ENCODE data around the gene FARP1.

FARP1 gene

DNA sequence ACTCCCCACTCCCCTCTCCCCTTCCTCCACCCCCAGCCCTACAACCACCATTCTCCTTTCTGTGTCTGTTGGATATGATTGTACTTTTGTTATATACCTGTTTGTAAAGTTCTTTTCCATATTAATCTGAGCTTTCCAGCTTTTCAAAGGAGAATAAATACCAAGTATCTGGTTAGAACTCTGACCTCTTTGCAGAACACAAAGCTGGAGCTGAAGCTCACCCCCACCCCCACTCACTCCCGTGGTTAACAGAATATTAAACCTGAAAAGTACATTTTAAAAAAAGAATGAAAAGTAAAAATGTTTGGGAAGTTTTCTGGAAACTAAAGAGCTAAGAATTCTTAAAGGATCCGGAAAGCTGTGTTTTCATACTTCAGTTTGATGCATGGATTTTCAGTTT, 189.3 kb downstream of the FARP1 start:
- Histone ChIP-seq H3K4me1 (ENCODE audit: control insufficient read depth, insufficient read depth, low read length) (peaks cover 9% of the 10 kb centered on the region), H3K36me3 (ENCODE audit: control insufficient read depth in 2 of 2, insufficient read depth in 1 of 2, low read length in 2 of 2) (no peaks in the 10 kb centered on the region), H3K27ac (ENCODE audit: extremely low read depth, low read depth, low read length) (no peak overlapping the region), H3K9me3 (ENCODE audit: control insufficient read depth, insufficient read depth, low read depth, low read length) (no peaks in the 10 kb centered on the region), H3K4me3 (ENCODE audit: low read depth, low read length) (no peak overlapping the region)
- CTCF ChIA-PET = no interaction called here
- POLR2A ChIA-PET = no interaction called here
- TF ChIP-seq ZNF248 (tag by site-specific recombination; IDR thresholded peaks at IDR 0.05) (no peak), EGR2 (tag by site-specific recombination; IDR thresholded peaks at IDR 0.05; ENCODE audit: low read depth) (no peak)

DNA sequence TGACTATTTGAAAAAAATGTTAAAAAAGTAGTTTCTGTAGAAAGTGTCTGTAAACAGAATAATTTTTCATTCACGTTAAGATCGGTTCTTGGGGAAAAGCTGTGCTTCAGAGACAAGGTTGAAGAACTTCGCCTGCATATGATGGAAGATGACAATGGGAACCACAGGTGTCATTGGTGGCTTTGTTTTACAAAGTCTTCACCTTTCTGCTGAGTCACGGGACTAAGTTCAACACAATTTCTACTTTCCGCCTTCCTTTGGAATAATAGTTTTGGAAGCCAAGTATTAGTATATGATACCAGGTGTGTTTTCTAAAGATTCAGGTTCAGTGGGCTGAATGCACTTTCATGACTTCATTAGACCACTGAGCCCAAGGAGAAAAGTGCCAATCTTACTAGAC, 189.8 kb downstream of the FARP1 start:
- no peaks in the 10 kb centered on the region for H3K36me3 ChIP-seq (ENCODE audit: control insufficient read depth in 2 of 2, insufficient read depth in 1 of 2, low read length in 2 of 2)
- H3K9me3 ChIP-seq (ENCODE audit: control insufficient read depth, insufficient read depth, low read depth, low read length) = no peaks in the 10 kb centered on the region
- TF ChIP-seq, protein P1, sequence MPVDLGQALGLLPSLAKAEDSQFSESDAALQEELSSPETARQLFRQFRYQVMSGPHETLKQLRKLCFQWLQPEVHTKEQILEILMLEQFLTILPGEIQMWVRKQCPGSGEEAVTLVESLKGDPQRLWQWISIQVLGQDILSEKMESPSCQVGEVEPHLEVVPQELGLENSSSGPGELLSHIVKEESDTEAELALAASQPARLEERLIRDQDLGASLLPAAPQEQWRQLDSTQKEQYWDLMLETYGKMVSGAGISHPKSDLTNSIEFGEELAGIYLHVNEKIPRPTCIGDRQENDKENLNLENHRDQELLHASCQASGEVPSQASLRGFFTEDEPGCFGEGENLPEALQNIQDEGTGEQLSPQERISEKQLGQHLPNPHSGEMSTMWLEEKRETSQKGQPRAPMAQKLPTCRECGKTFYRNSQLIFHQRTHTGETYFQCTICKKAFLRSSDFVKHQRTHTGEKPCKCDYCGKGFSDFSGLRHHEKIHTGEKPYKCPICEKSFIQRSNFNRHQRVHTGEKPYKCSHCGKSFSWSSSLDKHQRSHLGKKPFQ (tag by site-specific recombination; IDR thresholded peaks at IDR 0.05) = no peak
- no peak for TF ChIP-seq ZNF561 (tag by site-specific recombination; IDR thresholded peaks at IDR 0.05; ENCODE audit: borderline replicate concordance)
- TF ChIP-seq ZNF610 (tag by site-specific recombination; IDR thresholded peaks at IDR 0.05; ENCODE audit: borderline replicate concordance) = no peak
- TF ChIP-seq ZNF146 (tag by site-specific recombination; IDR thresholded peaks at IDR 0.05) = no peak
- no peak for TF ChIP-seq ZFP69B (tag by site-specific recombination; IDR thresholded peaks at IDR 0.05)
- TF ChIP-seq ZNF426 (tag by site-specific recombination; IDR thresholded peaks at IDR 0.05) = no peak
- TF ChIP-seq, protein P2, sequence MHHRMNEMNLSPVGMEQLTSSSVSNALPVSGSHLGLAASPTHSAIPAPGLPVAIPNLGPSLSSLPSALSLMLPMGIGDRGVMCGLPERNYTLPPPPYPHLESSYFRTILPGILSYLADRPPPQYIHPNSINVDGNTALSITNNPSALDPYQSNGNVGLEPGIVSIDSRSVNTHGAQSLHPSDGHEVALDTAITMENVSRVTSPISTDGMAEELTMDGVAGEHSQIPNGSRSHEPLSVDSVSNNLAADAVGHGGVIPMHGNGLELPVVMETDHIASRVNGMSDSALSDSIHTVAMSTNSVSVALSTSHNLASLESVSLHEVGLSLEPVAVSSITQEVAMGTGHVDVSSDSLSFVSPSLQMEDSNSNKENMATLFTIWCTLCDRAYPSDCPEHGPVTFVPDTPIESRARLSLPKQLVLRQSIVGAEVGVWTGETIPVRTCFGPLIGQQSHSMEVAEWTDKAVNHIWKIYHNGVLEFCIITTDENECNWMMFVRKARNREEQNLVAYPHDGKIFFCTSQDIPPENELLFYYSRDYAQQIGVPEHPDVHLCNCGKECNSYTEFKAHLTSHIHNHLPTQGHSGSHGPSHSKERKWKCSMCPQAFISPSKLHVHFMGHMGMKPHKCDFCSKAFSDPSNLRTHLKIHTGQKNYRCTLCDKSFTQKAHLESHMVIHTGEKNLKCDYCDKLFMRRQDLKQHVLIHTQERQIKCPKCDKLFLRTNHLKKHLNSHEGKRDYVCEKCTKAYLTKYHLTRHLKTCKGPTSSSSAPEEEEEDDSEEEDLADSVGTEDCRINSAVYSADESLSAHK (tag by site-specific recombination; IDR thresholded peaks at IDR 0.05) = no peak
- TF ChIP-seq, protein P3, sequence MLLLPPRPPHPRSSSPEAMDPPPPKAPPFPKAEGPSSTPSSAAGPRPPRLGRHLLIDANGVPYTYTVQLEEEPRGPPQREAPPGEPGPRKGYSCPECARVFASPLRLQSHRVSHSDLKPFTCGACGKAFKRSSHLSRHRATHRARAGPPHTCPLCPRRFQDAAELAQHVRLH (tag by site-specific recombination; IDR thresholded peaks at IDR 0.05) = no peak
- TF ChIP-seq ZNF529 (tag by site-specific recombination; IDR thresholded peaks at IDR 0.05; ENCODE audit: insufficient replicate concordance) = no peak
- TF ChIP-seq ZNF530 (tag by site-specific recombination; IDR thresholded peaks at IDR 0.05; ENCODE audit: low read depth) = no peak
- TF ChIP-seq, protein P4, sequence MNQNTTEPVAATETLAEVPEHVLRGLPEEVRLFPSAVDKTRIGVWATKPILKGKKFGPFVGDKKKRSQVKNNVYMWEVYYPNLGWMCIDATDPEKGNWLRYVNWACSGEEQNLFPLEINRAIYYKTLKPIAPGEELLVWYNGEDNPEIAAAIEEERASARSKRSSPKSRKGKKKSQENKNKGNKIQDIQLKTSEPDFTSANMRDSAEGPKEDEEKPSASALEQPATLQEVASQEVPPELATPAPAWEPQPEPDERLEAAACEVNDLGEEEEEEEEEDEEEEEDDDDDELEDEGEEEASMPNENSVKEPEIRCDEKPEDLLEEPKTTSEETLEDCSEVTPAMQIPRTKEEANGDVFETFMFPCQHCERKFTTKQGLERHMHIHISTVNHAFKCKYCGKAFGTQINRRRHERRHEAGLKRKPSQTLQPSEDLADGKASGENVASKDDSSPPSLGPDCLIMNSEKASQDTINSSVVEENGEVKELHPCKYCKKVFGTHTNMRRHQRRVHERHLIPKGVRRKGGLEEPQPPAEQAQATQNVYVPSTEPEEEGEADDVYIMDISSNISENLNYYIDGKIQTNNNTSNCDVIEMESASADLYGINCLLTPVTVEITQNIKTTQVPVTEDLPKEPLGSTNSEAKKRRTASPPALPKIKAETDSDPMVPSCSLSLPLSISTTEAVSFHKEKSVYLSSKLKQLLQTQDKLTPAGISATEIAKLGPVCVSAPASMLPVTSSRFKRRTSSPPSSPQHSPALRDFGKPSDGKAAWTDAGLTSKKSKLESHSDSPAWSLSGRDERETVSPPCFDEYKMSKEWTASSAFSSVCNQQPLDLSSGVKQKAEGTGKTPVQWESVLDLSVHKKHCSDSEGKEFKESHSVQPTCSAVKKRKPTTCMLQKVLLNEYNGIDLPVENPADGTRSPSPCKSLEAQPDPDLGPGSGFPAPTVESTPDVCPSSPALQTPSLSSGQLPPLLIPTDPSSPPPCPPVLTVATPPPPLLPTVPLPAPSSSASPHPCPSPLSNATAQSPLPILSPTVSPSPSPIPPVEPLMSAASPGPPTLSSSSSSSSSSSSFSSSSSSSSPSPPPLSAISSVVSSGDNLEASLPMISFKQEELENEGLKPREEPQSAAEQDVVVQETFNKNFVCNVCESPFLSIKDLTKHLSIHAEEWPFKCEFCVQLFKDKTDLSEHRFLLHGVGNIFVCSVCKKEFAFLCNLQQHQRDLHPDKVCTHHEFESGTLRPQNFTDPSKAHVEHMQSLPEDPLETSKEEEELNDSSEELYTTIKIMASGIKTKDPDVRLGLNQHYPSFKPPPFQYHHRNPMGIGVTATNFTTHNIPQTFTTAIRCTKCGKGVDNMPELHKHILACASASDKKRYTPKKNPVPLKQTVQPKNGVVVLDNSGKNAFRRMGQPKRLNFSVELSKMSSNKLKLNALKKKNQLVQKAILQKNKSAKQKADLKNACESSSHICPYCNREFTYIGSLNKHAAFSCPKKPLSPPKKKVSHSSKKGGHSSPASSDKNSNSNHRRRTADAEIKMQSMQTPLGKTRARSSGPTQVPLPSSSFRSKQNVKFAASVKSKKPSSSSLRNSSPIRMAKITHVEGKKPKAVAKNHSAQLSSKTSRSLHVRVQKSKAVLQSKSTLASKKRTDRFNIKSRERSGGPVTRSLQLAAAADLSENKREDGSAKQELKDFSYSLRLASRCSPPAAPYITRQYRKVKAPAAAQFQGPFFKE (tag by site-specific recombination; IDR thresholded peaks at IDR 0.05; ENCODE audit: borderline replicate concordance) = no peak
- TF ChIP-seq ZNF600 (tag by site-specific recombination; IDR thresholded peaks at IDR 0.05) = no peak
- no peak for TF ChIP-seq MEIS1 (CRISPR knock-in tag; IDR thresholded peaks at IDR 0.05; ENCODE audit: borderline replicate concordance)
- no peak for TF ChIP-seq ZNF391 (tag by site-specific recombination; IDR thresholded peaks at IDR 0.05; ENCODE audit: borderline replicate concordance, low read depth)
- TF ChIP-seq ZNF48 (tag by site-specific recombination; IDR thresholded peaks at IDR 0.05) = no peak
- no peak for TF ChIP-seq ZNF23 (tag by site-specific recombination; IDR thresholded peaks at IDR 0.05; ENCODE audit: borderline replicate concordance)
- ChIA-PET CTCF (no interaction called here), POLR2A (no interaction called here)
- peaks cover 4% of the 10 kb centered on the region for H3K4me1 ChIP-seq (ENCODE audit: control insufficient read depth, insufficient read depth, low read length)
- H3K4me3 ChIP-seq (ENCODE audit: low read depth, low read length) = no peak overlapping the region
- no peak overlapping the region for H3K27ac ChIP-seq (ENCODE audit: extremely low read depth, low read depth, low read length)
